Immature natural killer cell (primary cell): ENCODE measurements around the gene ITGAD. TPM values are rescaled to one million over a fixed set of nuclear protein-coding genes. Genes with fewer than 3 reads are reported as not detected.

ENCODE experiments used
- DNase-seq, 3 donors: peaks; one replicate each; pipeline ENCODE4 v3.0.0; 2022; ENCODE audit warnings: mixed read lengths in 1 of 3
- H3K27ac Mint-ChIP-seq, 6 donors: one replicate each; pipeline ENCODE4 v1.8.0; 2020; ENCODE audit warnings: mixed read lengths in 6 of 6, mild to moderate bottlenecking in 5 of 6, inconsistent platforms in 4 of 6, moderate library complexity in 3 of 6
- H3K27me3 Mint-ChIP-seq, 3 donors: one replicate each; pipeline ENCODE4 v1.8.0; 2020 to 2021; ENCODE audit warnings: low read depth in 3 of 3, mild to moderate bottlenecking in 3 of 3, mixed read lengths in 3 of 3, moderate library complexity in 3 of 3, inconsistent platforms in 1 of 3
- H3K36me3 Mint-ChIP-seq, 3 donors: one replicate each; pipeline ENCODE4 v1.8.0; 2020; ENCODE audit warnings: mixed read lengths in 3 of 3, inconsistent platforms in 2 of 3, mild to moderate bottlenecking in 2 of 3
- H3K4me1 Mint-ChIP-seq, 2 donors: one replicate each; pipeline ENCODE4 v1.8.0; 2020; ENCODE audit warnings: inconsistent platforms in 2 of 2, mild to moderate bottlenecking in 2 of 2, mixed read lengths in 2 of 2, moderate library complexity in 1 of 2
- H3K4me3 Mint-ChIP-seq, 5 donors: one replicate each; pipeline ENCODE4 v1.8.0; 2020; ENCODE audit warnings: mild to moderate bottlenecking in 5 of 5, mixed read lengths in 5 of 5, inconsistent platforms in 3 of 5, moderate library complexity in 3 of 5
- H3K9me3 Mint-ChIP-seq, 6 donors: one replicate each; pipeline ENCODE4 v1.8.0; 2020; ENCODE audit warnings: mild to moderate bottlenecking in 6 of 6, mixed read lengths in 6 of 6, inconsistent platforms in 4 of 6, moderate library complexity in 3 of 6
- polyA plus RNA-seq, 3 donors: library from polyadenylated mRNA; unstranded; fragments of 300-500 nt; fragmentation: Illumina TruSeq; gene quantifications; one replicate each; pipeline ENCODE4 v1.2.3, GENCODE V29; 2021

ITGAD gene
- under 1 TPM in 2 of 3 donors, not detected in 1; 0.27 to 0.47 TPM for polyA plus RNA-seq

- no peak for DNase-seq
- no peaks in the 10 kb centered on the region for H3K9me3 Mint-ChIP-seq
- H3K27me3 Mint-ChIP-seq: peaks cover 2 to 5% (median 3%) of the 10 kb centered on the region in 3 donors
- peak within 1 kb of the TSS in 1 of 5 donors; percentile 6 for H3K4me3 Mint-ChIP-seq
- no peak within 1 kb of the TSS for H3K27ac Mint-ChIP-seq
- peaks cover 0 to 7% (median 0%) of the 10 kb centered on the region in 3 donors for H3K36me3 Mint-ChIP-seq
- peaks cover 13 to 14% of the 10 kb centered on the region in 2 donors for H3K4me1 Mint-ChIP-seq
Measured at GRCh38 chr16:31393056-31393455, at the start of gene ITGAD. Gene ITGAD, plus strand, starts transcription at chr16:31393335. Its CDS starts 26 bp downstream, at chr16:31393361.

- peak; percentile 60 to 67 (median 63) for DNase-seq
- H3K36me3 Mint-ChIP-seq: peaks cover 0 to 7% (median 3%) of the 10 kb centered on the region in 3 donors
- H3K4me3 Mint-ChIP-seq: peak overlapping the region; percentile 61 to 85 (median 74)
- peaks cover 15 to 22% (median 16%) of the 10 kb centered on the region in 3 donors for H3K27me3 Mint-ChIP-seq
- peaks cover 48 to 51% of the 10 kb centered on the region in 2 donors for H3K4me1 Mint-ChIP-seq
- peak overlapping the region in 4 of 6 donors; percentile 8 to 54 (median 22) for H3K27ac Mint-ChIP-seq
- H3K9me3 Mint-ChIP-seq: no peaks in the 10 kb centered on the region
Measured at GRCh38 chr16:31344712-31345111, 48.4 kb upstream of the ITGAD start.

GRCh38 chr16:31347445-31347844 lies 45.7 kb upstream of the ITGAD start:
- Mint-ChIP-seq H3K4me3 (no peak overlapping the region), H3K9me3 (no peaks in the 10 kb centered on the region), H3K27me3 (peaks cover 14 to 17% (median 15%) of the 10 kb centered on the region in 3 donors), H3K36me3 (peaks cover 0 to 7% (median 3%) of the 10 kb centered on the region in 3 donors), H3K4me1 (peaks cover 71 to 74% of the 10 kb centered on the region in 2 donors), H3K27ac (peak overlapping the region in 1 of 6 donors; percentile 12)
- DNase-seq: no peak

- H3K27ac Mint-ChIP-seq: peak overlapping the region in 3 of 6 donors; percentile 2 to 34 (median 33)
- peaks cover 0 to 7% (median 0%) of the 10 kb centered on the region in 3 donors for H3K36me3 Mint-ChIP-seq
- peaks cover 79 to 85% of the 10 kb centered on the region in 2 donors for H3K4me1 Mint-ChIP-seq
- H3K9me3 Mint-ChIP-seq: no peaks in the 10 kb centered on the region
- DNase-seq: no peak
- H3K4me3 Mint-ChIP-seq: no peak overlapping the region
- H3K27me3 Mint-ChIP-seq: peaks cover 9 to 17% (median 15%) of the 10 kb centered on the region in 3 donors
Measured at GRCh38 chr16:31348579-31348978, 44.6 kb upstream of the ITGAD start.

GRCh38 chr16:31350275-31351005 lies 42.7 kb upstream of the ITGAD start:
- peak; percentile 64 to 71 (median 69) for DNase-seq

GRCh38 chr16:31351246-31351941 lies 41.7 kb upstream of the ITGAD start:
- no peak for DNase-seq
- peaks cover 0 to 10% (median 0%) of the 10 kb centered on the region in 3 donors for H3K36me3 Mint-ChIP-seq
- peaks cover 90% of the 10 kb centered on the region in 2 donors for H3K4me1 Mint-ChIP-seq
- H3K27me3 Mint-ChIP-seq: peaks cover 4 to 11% (median 4%) of the 10 kb centered on the region in 3 donors
- H3K9me3 Mint-ChIP-seq: no peaks in the 10 kb centered on the region
- peak overlapping the region in 5 of 6 donors; percentile 79 to 89 (median 83) for H3K27ac Mint-ChIP-seq
- H3K4me3 Mint-ChIP-seq: peak overlapping the region in 2 of 5 donors; percentile 4 to 56

More at GRCh38 chr16:31350275-31351005, 42.7 kb upstream of the ITGAD start:
- Mint-ChIP-seq H3K4me3 (peak overlapping the region; percentile 18 to 63 (median 51)), H3K27me3 (peaks cover 4 to 14% (median 10%) of the 10 kb centered on the region in 3 donors), H3K27ac (peak overlapping the region; percentile 56 to 82 (median 74)), H3K36me3 (peaks cover 0 to 10% (median 0%) of the 10 kb centered on the region in 3 donors), H3K4me1 (peaks cover 83 to 87% of the 10 kb centered on the region in 2 donors), H3K9me3 (no peaks in the 10 kb centered on the region)

- peak overlapping the region; percentile 46 to 57 (median 52) for H3K4me3 Mint-ChIP-seq
- H3K36me3 Mint-ChIP-seq: peaks cover 0 to 10% (median 2%) of the 10 kb centered on the region in 3 donors
- H3K9me3 Mint-ChIP-seq: no peaks in the 10 kb centered on the region
- DNase-seq: peak in 2 of 3 donors; percentile 35 to 41
- H3K27ac Mint-ChIP-seq: peak overlapping the region; percentile 25 to 89 (median 83)
- peaks cover 90 to 91% of the 10 kb centered on the region in 2 donors for H3K4me1 Mint-ChIP-seq
- peaks cover 4 to 13% (median 6%) of the 10 kb centered on the region in 3 donors for H3K27me3 Mint-ChIP-seq
Measured at GRCh38 chr16:31351942-31352325, 41.2 kb upstream of the ITGAD start.

- Mint-ChIP-seq H3K27me3 (peaks cover 4 to 13% (median 6%) of the 10 kb centered on the region in 3 donors), H3K27ac (peak overlapping the region in 5 of 6 donors; percentile 79 to 89 (median 83)), H3K9me3 (no peaks in the 10 kb centered on the region), H3K4me3 (peak overlapping the region; percentile 46 to 61 (median 52)), H3K36me3 (peaks cover 0 to 13% (median 5%) of the 10 kb centered on the region in 3 donors), H3K4me1 (peaks cover 90% of the 10 kb centered on the region in 2 donors)
- no peak for DNase-seq
Measured at GRCh38 chr16:31352376-31353115, 40.6 kb upstream of the ITGAD start.

- H3K4me3 Mint-ChIP-seq: peak within 1 kb of the TSS; percentile 83 to 92 (median 86)
- peak within 1 kb of the TSS; percentile 82 to 98 (median 94) for H3K27ac Mint-ChIP-seq
- H3K9me3 Mint-ChIP-seq: no peaks in the 10 kb centered on the region
- peaks cover 80% of the 10 kb centered on the region in 2 donors for H3K4me1 Mint-ChIP-seq
- peaks cover 4 to 5% (median 4%) of the 10 kb centered on the region in 3 donors for H3K27me3 Mint-ChIP-seq
- H3K36me3 Mint-ChIP-seq: peaks cover 0 to 11% (median 11%) of the 10 kb centered on the region in 3 donors
- DNase-seq: peak; percentile 77 to 80 (median 80)
Measured at GRCh38 chr16:31354394-31355291, 38.5 kb upstream of the ITGAD start, which contains the start of gene ITGAX. Gene ITGAX, plus strand, starts transcription at chr16:31355176. Its CDS starts 79 bp downstream, at chr16:31355255.

- H3K27ac Mint-ChIP-seq: peak overlapping the region; percentile 82 to 98 (median 94)
- peaks cover 0 to 12% (median 11%) of the 10 kb centered on the region in 3 donors for H3K36me3 Mint-ChIP-seq
- H3K4me3 Mint-ChIP-seq: peak overlapping the region; percentile 83 to 92 (median 86)
- no peaks in the 10 kb centered on the region for H3K9me3 Mint-ChIP-seq
- H3K4me1 Mint-ChIP-seq: peaks cover 78% of the 10 kb centered on the region in 2 donors
- DNase-seq: no peak
- peaks cover 4 to 5% (median 4%) of the 10 kb centered on the region in 3 donors for H3K27me3 Mint-ChIP-seq
Measured at GRCh38 chr16:31355431-31356100, 37.6 kb upstream of the ITGAD start.

- H3K27ac Mint-ChIP-seq: peak overlapping the region; percentile 78 to 98 (median 92)
- DNase-seq: no peak
- peaks cover 3 to 5% (median 4%) of the 10 kb centered on the region in 3 donors for H3K27me3 Mint-ChIP-seq
- peaks cover 0 to 18% (median 15%) of the 10 kb centered on the region in 3 donors for H3K36me3 Mint-ChIP-seq
- no peaks in the 10 kb centered on the region for H3K9me3 Mint-ChIP-seq
- peak overlapping the region; percentile 83 to 92 (median 86) for H3K4me3 Mint-ChIP-seq
- peaks cover 80% of the 10 kb centered on the region in 2 donors for H3K4me1 Mint-ChIP-seq
Measured at GRCh38 chr16:31356566-31357323, 36.4 kb upstream of the ITGAD start.
